Skin of body (tissue), 2 donors: ENCODE measurements around the gene ATOH8. TPM values are rescaled to one million over a fixed set of nuclear protein-coding genes. Genes with fewer than 3 reads are reported as not detected.
"Not testable (repeated sequence)": the region's sequence is repeated elsewhere in the genome, so short reads cannot be mapped to it uniquely, and the experiment has no call there.

Source experiments
- DNase-seq: peaks from one replicate; lab custom pipeline; 2025; lab: John Stamatoyannopoulos, UW
- total RNA-seq: library from RNA; depleted of rRNA; stranded (reverse); fragments of >200 nt; gene quantifications from one replicate; pipeline ENCODE4 v1.2.3, GENCODE V29; 2014

The ATOH8 gene, protein sequence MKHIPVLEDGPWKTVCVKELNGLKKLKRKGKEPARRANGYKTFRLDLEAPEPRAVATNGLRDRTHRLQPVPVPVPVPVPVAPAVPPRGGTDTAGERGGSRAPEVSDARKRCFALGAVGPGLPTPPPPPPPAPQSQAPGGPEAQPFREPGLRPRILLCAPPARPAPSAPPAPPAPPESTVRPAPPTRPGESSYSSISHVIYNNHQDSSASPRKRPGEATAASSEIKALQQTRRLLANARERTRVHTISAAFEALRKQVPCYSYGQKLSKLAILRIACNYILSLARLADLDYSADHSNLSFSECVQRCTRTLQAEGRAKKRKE
- 5.2 TPM for total RNA-seq

DNA sequence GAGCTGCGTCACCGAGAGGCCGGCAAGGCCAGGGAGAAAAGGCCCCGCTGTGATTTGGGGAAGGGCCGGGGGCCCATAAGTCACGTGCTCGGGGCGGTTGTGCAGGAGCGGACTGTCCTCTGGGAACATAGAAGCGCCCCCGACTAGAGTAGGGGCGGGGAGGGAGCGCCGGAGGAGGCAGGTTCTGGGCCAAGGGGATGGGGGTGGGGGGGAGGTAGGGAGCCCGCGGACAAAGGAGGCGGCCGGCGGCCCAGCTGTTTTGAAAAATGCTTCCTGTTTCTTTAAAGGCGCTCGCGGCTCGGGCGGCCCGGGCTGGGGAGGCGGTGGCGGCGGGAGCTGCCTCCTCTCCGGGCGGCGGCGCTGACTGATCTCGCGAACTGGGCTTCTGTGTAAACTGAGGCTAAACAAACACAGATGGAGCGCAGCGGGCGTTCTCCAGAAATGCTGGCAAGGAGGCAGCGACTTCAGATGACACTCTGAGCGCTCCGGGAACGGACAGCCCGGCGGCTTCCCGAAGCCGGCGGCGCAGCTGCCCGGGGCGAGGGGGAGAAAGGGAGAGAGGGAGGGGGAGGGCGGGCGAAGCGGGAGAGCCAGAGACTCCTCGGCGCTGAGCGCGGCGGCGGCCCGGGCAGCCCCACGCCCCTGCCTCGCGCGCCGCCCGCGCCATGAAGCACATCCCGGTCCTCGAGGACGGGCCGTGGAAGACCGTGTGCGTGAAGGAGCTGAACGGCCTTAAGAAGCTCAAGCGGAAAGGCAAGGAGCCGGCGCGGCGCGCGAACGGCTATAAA lies at the start of gene ATOH8:
Gene ATOH8, plus strand, starts transcription at position 467 of the 788 bp plus-strand sequence. Its CDS starts 199 bp downstream, at position 666.
- peak; percentile 62 for DNase-seq

DNA sequence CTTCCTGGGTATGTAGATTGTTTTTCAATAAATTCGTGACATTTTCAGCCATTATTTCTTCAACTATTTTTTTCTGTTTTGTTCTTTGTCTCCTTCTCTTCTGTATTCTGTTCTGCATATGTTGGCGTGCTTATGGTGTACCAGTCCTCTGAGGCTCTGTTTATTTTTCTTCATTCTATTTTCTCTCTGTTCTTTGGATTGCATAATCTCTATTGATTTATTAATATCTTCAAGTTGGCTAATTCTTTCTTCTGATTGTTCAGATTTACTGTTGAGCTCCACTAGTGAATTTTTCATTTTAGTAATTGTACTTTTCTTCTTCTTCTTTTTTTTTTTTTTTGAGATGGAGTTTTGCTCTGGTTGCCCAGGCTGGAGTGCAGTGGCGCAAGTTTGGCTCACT lies 49.8 kb upstream of the ATOH8 start:
- DNase-seq, result no peak

DNA sequence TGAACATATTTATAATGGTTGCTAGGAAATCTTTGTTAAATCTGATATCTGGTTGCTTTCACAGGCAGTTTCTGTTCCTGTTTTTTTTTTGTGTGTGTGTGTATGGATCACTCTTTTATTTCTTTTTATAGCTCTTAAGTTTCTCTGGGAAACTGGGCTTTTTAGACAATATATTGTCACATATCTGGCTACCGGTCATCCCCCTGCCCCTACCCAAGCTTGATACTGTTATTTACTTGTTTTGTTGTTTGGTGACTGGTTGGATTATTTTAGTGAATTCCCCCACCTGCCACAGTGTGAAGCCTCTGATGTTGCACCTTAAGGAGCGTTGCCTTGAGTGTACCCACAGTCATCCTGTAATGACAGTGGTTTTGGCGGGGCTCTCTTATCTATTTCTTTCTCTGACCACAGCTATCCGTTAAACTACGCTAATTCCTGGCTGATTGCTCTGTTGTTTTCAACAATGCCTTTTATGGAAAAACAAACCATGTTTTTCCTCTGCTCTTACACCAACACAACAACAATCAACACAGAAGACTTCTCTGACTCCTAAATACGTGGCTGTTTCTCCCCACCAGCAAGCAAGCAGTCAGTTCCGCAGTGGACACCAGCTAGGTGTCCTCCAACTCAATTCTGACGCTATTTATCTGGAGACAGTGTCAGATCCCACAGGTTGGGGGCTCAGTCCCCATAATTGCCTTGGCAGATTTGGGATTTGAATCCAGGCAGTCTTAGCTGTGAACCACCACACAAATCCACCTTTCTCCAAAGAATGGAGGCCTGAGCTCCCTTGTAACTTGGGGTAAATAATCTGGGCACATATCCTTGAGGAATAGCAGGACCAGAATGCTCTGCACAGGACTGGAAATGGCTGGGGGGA lies 48.8 kb upstream of the ATOH8 start:
- no peak for DNase-seq

DNA sequence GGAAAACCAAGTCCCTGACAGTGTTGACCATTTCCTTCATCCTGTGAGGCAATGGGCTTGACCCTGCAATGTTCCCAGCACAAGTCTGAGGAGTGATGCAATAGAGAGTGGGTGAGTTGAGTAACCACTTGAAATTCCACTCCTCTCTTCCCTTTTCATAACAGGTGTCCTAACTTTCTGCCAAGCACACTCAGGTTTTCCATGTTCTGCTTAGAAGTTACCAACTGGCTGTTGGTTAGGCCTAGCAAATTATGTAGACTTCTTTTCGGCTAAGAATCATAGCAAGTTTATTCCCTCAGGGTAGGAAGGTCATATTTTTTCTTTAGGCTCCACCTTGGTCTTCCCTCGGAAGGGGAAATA lies 48.1 kb upstream of the ATOH8 start:
- DNase-seq, result no peak

DNA sequence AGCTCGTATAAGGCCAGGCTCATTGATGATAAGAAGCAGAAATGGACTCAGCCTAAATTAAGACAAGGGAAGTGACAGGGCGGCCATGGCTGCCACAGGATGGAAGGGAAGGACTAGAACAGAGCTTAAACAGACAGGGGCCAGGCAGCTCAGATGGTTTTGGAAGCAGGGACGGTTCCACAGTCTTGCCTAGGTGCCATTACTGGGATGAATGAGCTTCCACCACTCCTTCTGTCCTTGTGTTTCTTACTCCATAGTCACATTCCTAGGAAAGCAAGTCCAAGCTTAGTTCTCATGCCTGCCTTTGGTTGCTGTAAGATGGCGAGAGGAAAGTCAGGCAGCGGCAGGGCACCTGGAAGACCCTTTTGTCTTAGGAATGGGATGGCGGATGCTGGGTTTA lies 47.7 kb upstream of the ATOH8 start:
- DNase-seq, result no peak

DNA sequence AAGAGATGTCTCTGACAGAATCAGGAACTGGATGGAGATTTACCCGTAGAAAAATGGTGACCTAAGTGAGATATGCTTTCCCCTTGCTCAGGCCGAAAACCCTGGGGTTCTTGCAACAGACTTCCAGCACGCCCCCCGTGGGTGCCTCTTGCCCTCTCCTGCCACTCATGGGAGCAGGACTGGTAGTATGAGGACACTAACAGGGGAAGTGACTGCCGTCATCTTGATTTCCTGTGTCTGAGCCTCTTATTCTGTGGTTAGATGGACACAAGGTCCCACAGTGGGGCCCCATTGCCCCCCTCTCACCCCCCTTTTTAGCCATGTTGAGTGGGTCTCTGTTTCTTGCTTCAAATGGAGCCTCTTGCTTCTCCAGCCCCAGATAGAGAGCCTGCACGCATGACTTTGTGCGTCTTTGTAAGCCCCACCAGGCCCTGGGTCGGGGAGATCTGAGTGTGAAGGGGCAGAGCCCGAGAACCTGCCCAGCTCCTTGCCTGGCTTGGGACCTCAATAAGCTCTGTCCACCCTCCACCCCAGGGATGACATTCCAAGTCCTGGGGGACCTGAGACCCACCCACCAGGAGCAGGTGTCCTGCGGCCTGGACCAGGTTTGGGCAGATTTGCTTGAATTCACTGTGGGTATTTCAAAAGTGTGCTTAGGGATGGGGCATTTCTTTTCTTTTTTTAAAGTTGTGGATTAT lies 47.0 kb upstream of the ATOH8 start:
- no peak for DNase-seq

DNA sequence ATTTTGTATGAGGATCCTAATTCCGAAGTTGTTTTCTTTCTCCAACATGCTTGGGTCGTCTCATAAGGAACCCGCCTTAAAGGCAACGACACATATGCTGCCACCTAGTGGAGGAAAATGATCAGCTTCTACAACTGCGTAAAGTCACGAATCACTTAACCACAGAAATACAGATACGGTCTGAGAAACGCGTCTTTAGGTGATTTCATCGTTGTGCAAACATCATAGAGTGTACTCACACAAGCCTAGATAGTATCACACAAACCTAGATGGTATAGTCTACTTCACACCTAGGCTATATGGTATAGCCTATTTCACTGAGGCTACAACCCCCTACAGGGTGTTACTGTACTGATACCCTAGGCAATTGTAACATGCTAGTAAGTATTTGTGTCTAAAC lies 46.5 kb upstream of the ATOH8 start:
- peak; percentile 70 for DNase-seq

DNA sequence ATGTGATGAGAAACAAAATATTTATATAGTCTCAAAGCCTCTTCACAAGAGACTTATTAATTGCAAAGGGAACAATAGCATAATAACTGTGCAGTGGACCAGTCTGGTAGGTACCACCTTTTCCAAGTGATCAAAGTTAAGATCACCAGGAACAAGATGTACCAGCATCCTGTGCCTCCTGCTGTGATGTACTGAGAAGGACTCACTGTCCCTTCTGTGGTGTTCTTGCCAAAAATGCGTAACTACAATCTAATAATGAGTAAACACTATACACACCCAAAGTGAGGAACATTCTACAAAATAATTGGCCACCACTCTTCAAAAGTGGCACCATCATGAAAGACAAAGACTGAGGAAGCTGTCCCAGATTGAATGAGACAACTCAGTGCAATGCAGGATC lies 45.1 kb upstream of the ATOH8 start:
- DNase-seq, result no peak

DNA sequence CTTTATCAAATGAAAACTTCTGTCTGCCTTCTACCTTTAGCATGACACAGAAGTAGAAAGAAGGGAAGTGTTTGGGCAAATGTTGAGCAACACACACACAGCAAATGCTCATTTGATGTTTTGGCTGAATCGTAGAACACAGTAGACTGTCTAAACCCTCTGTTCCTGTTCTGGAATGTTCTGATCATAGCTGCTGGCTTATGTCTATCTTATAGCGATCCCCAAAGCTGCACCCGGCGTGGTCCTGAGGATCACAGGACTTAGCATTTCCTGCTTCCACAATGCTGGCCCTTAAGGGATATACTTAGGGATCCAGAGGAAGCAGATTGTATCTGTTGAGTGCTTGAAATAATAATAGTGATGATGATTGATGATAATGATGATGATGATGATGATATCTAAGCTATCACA lies 44.4 kb upstream of the ATOH8 start:
- DNase-seq, result no peak

DNA sequence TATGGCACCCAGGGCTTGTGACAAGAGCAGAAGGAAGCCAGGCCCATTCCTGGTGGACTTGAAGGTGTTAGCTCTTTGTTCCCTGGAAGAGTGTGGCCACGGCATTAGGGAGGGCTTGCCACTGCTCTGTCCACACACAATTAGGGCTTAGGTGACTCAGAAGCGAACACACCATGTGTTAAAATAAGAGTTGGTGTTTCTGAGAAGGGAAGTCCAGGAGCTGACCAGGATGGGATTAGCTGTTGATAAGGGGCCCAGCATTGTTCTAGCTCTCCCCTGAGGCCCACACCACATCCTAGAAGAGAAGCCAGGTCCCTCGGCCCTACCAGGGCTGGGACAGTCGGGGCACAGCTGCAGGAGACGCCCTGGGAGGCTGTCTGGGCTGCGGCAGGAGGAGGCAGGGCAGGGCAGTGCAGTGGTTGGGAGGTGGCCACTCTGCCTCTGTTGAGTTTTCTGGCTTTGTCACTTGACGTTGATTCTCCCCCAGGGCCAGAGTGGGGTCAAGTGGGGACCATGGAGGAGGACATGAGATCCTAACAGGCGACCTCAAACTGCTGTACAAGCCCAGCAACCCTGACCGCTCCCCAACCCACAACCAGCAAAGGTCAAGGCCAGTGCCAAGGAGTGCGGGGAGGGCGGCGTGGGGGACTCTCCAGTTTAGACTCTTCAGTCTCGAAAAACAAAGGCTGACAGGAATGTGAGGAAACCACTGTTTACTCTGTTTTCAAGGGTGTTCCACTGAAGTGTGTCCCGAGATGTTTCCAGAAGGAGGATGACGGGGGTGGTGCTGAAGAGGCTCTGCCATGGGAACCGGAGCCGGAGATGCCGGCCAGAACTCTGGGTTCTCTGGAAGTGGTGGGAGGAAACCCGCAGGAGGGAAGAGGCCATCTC lies 42.9 kb upstream of the ATOH8 start:
- no peak for DNase-seq

DNA sequence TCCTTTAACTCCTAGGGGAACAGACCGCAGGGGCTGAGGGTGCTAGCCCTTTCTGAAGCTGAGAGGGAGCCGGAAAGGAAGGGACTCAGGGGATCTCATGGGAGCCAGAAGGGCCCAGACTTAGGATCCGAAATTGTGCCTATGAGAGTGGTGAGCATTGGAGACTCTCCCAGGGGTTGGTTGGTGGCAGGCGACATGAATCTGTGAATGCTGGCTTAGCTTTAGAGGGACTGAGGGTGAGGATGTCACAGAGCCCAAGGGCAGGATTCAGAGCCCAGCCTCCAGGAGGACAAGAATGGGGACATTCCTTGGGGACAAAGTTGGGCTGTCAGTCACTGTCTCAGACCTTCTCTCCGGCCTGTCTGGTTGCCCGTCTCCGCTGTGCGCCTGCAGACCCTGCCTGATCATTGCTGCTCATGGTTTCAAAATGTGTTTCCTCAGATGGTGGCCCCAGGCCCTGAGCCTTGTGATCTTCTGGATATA lies 42.2 kb upstream of the ATOH8 start:
- DNase-seq, result no peak

DNA sequence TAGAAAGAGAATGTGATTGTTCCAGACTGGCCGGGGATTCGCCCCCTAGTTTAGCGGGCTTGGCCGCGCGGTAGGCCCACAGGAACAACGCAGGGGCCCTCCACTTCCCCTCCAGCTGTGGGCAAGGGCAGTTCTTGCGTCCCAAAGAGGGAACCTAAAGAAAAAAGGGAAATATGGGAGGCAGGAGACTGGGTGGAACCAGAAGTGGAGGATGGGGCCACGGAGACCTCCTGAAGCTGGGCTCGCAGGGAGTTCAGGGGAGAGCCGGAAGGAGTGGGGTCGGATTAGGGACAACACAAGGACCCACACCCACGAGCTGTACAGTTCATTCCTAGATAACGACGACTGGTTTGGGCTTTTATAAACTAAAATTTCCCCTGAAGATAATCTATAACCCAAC lies 41.5 kb upstream of the ATOH8 start:
- DNase-seq, result no peak

DNA sequence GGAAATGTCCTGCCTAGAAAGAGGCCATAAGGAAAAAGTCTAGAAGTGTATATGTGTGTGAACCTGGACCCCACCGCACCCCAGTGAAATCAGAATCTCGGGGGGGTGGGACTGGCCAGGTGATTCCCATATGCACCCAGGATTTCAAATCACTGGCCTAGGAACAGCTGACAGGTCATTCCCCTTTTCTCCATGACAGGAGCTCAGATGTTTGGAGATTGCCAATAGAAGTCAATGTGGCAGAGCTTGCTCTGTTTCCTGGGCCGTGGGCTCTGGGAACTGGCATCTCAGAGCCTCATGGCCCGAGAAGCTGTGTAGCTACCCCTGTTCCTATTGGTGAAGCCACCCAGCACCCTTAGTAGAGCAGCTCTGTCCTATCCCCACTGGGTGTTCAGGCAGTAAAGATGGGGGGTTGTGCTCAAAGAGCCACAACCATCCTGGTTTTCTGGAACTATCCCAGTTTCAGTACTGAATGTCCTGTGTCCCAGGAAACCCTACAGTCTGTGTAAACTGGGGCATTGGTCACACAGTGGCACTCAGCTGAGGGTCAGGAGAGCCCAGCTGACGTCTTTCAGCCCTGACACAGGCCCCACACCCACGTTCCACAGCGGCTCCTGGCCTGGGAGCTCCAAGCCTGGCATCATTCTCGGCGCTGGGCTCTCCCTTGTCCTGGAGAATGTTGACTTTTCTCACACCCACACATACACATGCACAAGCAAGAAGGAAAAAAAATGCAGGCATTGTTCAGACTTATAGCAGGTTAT lies 40.8 kb upstream of the ATOH8 start:
- DNase-seq, result no peak

DNA sequence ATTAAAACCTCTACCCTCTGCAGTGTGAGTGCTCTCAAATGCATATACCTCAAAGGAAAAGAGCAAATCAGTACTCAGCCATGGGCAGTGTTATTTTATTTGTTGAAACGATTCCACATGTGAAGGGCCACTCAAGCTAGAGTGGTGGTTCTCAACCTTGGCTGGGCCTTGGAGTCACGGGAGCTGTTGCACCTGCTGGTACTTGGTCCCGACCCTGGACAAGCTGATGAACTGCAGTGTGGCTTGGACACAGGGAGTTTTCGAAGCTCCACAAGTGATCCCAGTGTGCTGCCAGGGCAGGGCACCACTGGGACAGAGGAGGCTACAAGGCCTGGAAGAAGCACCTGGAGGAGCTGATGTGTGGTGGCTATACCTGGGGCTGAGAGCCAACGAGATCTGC lies 40.0 kb upstream of the ATOH8 start:
- no peak for DNase-seq

DNA sequence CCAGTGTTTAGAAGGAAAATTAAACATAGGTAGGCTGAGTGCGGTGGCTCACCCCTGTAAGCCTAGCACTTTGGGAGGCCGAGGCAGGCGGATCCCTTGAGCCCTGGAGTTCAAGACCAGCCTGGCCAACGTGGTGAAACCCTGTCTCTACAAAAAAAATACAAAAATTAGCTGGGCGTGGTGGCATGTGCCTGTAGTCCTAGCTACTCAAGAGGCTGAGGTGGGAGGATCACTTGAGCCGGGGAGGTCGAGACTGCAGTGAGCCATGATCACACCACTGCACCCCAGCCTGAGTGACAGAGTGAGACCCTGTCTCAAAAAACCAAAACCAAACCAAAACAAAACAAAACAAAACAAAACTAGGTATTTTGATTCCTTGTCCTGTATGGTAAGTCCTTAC lies 39.4 kb upstream of the ATOH8 start:
- DNase-seq, result not testable (repeated sequence)

DNA sequence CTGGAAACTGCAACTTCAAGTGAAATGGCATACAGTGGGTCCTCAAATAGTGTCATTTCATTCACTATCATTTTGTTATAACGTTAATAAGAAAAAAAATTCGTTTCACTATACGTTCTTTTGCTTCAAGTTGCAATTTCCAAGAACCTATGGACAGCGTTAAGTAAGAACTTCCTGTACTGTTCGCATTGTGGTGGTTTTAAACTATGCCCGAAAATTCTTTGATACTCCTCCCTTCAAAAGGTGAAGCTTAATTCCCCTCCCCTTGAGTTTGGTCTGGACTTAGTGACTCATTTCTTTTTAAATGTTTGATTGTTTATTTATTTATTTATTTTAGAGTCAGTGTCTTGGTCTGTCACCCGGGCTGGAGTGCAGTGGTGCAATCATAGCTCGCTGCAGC lies 39.0 kb upstream of the ATOH8 start:
- no peak for DNase-seq

DNA sequence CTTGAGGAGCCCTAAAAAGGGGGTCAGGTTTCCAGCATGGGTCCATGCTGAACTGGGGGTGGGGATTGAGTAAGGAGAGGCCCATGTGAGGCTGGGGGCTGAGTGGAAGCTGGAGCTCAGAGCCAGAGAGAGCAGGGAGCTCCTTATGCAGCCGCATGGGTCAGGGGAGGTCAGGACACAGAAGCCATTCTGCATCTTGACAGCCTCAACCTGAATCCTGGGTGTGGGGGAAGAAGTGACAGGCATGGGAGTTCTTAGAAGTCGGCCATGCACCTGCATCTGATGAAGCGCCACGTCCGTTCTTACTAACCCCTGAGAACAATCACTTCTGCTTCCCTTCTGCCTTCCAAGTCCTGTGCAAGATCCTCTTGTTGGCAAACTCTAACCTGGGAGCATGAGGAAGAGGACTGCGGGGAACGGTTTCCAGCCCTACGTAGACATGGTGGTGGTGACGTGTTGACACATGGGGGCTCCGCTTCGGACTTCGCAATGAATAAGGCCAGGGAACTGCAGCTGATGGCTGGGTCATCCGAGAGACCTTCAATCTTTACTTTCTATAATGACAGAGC lies 37.4 kb upstream of the ATOH8 start:
- no peak for DNase-seq

DNA sequence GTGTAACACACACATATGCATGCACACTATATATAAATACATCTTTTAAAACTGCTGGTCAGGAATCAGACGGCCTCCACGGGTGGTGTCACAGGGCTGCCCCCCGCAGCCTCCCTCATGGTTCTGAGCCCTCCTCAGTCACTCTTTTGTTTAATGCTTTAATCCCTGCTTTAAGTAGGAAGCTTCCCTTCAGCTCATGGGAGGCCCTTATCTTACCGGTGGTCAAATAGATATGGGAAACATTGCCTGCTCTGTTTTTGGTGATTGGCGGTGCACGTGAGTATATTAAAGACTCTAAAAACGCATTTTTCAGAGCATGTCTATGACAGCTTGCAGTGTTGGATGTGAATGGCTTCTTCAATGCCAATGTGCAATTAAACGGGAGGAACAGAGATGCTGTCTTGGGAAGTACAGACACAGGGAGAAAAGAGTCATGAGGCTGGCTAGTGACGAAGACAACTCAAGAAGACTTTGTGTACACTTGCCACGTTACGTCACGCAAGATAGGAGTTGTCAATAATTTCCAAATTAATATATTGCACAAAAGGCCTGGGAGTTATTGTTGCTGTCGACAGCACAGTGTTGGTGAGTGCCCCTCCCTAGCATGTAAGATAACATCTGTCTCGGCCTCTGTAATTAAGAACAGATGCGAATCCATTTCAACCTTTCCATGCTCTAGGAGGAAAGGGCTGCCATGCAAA lies 36.3 kb upstream of the ATOH8 start:
- DNase-seq, result peak; percentile 78

DNA sequence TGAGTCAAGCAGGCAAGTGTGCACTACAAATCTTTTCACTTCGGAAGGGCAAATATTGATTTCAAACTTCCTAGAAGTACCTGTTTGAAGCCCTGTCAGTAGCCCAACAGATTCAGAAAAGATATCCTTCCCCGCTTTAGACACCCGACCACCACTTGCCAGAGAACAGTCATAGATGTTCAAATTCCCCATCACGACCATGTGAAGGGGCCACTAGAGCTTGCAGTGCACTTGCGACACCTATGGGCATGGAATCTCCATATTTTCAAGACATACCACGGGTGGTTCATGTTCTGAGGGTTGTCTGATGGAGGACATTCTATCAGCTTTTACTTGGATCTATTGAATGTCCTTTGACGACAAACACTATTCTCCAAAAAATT lies 35.8 kb upstream of the ATOH8 start:
- DNase-seq, result no peak
